Rectal smooth muscle tissue (tissue), 1 donor: Measurements from ENCODE around the gene UBTF.

ENCODE experiments used
- H3K27ac ChIP-seq: one replicate; pipeline ENCODE4 v1.7.0; 2013; ENCODE audit warnings: low read depth, low read length, inconsistent platforms
- H3K27me3 ChIP-seq: one replicate; pipeline ENCODE4 v1.7.0; 2013; ENCODE audit warnings: low read length; ENCODE audit not compliant: control insufficient read depth, insufficient read depth
- H3K36me3 ChIP-seq: one replicate; pipeline ENCODE4 v1.7.0; 2013; ENCODE audit warnings: low read length; ENCODE audit not compliant: control insufficient read depth, insufficient read depth
- H3K4me1 ChIP-seq: one replicate; pipeline ENCODE4 v1.7.0; 2013; ENCODE audit warnings: low read length; ENCODE audit not compliant: control insufficient read depth, insufficient read depth
- H3K4me3 ChIP-seq: one replicate; pipeline ENCODE4 v1.7.0; 2013; ENCODE audit warnings: low read length
- H3K9ac ChIP-seq: one replicate; pipeline ENCODE4 v1.7.0; 2013; ENCODE audit warnings: low read length

The UBTF gene

GRCh38 chr17:44178133-44178532 lies 41.3 kb downstream of the UBTF start:
- Histone ChIP-seq H3K4me3 (no peak overlapping the region), H3K36me3 (peaks cover 7% of the 10 kb centered on the region), H3K9ac (no peak overlapping the region), H3K27me3 (no peaks in the 10 kb centered on the region), H3K4me1 (no peaks in the 10 kb centered on the region), H3K27ac (no peak overlapping the region)

DNA sequence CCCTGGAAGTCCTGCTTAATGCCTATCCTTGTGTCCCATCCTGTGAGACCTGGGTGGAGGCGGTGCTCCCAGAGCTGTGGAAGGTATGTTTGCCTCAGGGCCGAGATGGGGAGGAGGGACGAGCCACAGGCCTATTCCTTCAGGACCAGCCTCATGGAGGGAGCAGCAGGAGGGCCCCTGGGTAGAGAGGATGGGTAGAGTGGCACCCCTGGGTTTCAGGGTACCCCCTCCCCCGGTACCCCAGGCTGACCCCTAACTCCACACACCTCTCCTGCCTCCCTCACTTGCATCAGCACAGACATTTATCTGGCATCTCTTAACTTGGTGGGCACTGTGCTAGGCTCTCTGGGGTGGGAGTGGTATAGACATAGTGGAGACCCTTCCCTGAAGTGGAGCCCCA lies 41.8 kb downstream of the UBTF start:
- H3K4me3 ChIP-seq, result no peak overlapping the region
- H3K27me3 ChIP-seq, result no peaks in the 10 kb centered on the region
- no peak overlapping the region for H3K9ac ChIP-seq
- no peaks in the 10 kb centered on the region for H3K4me1 ChIP-seq
- H3K27ac ChIP-seq, result no peak overlapping the region
- peaks cover 7% of the 10 kb centered on the region for H3K36me3 ChIP-seq

- Histone ChIP-seq H3K27ac (no peak overlapping the region), H3K27me3 (no peaks in the 10 kb centered on the region), H3K4me3 (no peak overlapping the region), H3K4me1 (no peaks in the 10 kb centered on the region), H3K36me3 (peaks cover 7% of the 10 kb centered on the region), H3K9ac (no peak overlapping the region)
Measured at GRCh38 chr17:44176671-44177501, 42.6 kb downstream of the UBTF start.

- H3K27me3 ChIP-seq, result no peaks in the 10 kb centered on the region
- H3K27ac ChIP-seq, result no peak overlapping the region
- no peak overlapping the region for H3K9ac ChIP-seq
- peaks cover 7% of the 10 kb centered on the region for H3K36me3 ChIP-seq
- H3K4me3 ChIP-seq, result no peak overlapping the region
- no peaks in the 10 kb centered on the region for H3K4me1 ChIP-seq
Measured at GRCh38 chr17:44176257-44176656, 43.2 kb downstream of the UBTF start.

DNA sequence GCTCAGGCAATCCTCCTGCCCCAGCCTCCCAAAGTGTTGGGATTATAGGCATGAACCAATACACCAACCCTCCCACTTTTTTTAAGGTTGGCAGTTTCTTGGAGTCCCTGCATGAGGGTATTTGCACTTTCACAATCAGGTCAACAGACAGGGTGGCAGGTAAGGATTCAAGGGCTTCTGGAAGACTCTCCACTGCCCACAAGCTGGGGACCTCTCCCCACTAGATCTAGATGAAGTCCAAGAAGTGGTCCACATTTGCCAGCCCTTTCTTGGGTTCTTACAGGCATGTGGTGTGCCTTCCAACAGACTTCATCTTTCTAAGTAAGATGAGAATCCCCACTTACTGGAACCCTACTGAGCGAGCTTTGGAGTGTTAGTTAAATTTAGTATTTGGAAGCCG lies 45.0 kb downstream of the UBTF start:
- Histone ChIP-seq H3K4me1 (peaks cover 7% of the 10 kb centered on the region), H3K4me3 (no peak overlapping the region), H3K27ac (no peak overlapping the region), H3K27me3 (no peaks in the 10 kb centered on the region), H3K36me3 (peaks cover 7% of the 10 kb centered on the region), H3K9ac (no peak overlapping the region)

DNA sequence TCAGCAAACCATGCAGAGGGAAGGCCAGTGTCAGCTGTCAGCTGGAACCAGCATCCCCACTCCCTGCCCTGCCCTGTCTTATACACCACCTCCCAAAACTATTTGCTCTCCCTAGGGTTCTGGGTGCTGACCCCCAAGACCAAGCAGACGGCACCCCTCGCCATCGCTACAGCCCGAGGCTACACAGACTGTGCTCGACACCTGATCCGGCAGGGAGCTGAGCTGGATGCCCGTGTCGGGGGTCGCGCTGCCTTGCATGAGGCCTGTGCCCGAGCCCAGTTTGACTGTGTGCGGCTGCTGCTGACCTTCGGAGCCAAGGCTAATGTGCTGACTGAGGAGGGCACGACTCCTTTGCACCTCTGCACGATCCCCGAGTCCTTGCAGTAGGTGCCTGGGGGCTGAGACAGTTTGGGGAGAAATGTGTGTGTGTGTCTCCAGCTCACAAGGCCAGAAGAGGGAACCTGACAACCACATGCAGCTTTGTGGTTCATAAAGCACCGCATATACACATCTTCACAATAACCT lies 47.5 kb downstream of the UBTF start:
- Histone ChIP-seq H3K4me1 (peaks cover 11% of the 10 kb centered on the region), H3K9ac (no peak overlapping the region), H3K4me3 (no peak overlapping the region), H3K36me3 (no peaks in the 10 kb centered on the region), H3K27me3 (no peaks in the 10 kb centered on the region), H3K27ac (no peak overlapping the region)

- peak within 1 kb of the TSS; percentile 24 for H3K9ac ChIP-seq
- no peaks in the 10 kb centered on the region for H3K27me3 ChIP-seq
- H3K27ac ChIP-seq, result peak within 1 kb of the TSS; percentile 83
- peaks cover 11% of the 10 kb centered on the region for H3K4me1 ChIP-seq
- peak within 1 kb of the TSS; percentile 62 for H3K4me3 ChIP-seq
- H3K36me3 ChIP-seq, result no peaks in the 10 kb centered on the region
Measured at GRCh38 chr17:44170499-44171201, 48.8 kb downstream of the UBTF start, which contains the start of gene ASB16. Gene ASB16, plus strand, starts transcription at chr17:44170704. Its CDS starts 86 bp downstream, at chr17:44170790.

DNA sequence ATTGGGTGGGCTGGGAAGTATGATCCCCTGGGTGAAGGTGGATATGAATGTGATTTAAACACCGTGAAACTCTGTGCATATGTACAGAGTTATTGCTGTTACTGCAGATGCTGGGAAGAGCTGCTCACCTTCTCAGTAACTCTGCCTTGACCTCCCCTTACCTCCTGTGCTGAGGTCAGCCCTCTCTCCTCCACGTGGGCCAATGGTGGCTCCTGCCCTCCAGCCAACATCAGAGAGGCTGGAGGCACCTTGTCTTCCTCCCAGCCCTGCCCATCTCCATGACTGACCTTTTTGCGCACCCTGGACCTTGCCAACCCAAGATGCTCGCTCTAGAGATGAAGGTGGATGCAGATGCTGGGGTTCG lies 49.4 kb downstream of the UBTF start:
- peaks cover 11% of the 10 kb centered on the region for H3K4me1 ChIP-seq
- H3K27me3 ChIP-seq, result no peaks in the 10 kb centered on the region
- peak overlapping the region; percentile 83 for H3K27ac ChIP-seq
- H3K36me3 ChIP-seq, result no peaks in the 10 kb centered on the region
- H3K9ac ChIP-seq, result no peak overlapping the region
- H3K4me3 ChIP-seq, result peak overlapping the region; percentile 62

GRCh38 chr17:44167181-44167861 lies 52.2 kb downstream of the UBTF start:
- Histone ChIP-seq H3K27me3 (no peaks in the 10 kb centered on the region), H3K27ac (no peak overlapping the region), H3K9ac (no peak overlapping the region), H3K4me3 (no peak overlapping the region), H3K36me3 (no peaks in the 10 kb centered on the region), H3K4me1 (peaks cover 11% of the 10 kb centered on the region)

GRCh38 chr17:44164476-44164875 lies 55.0 kb downstream of the UBTF start:
- no peak overlapping the region for H3K27ac ChIP-seq
- no peaks in the 10 kb centered on the region for H3K36me3 ChIP-seq
- no peaks in the 10 kb centered on the region for H3K27me3 ChIP-seq
- no peak overlapping the region for H3K4me3 ChIP-seq
- no peak overlapping the region for H3K9ac ChIP-seq
- peaks cover 4% of the 10 kb centered on the region for H3K4me1 ChIP-seq

- Histone ChIP-seq H3K4me1 (no peaks in the 10 kb centered on the region), H3K4me3 (no peak overlapping the region), H3K27me3 (no peaks in the 10 kb centered on the region), H3K9ac (no peak overlapping the region), H3K27ac (no peak overlapping the region), H3K36me3 (no peaks in the 10 kb centered on the region)
Measured at GRCh38 chr17:44159519-44160210, 59.8 kb downstream of the UBTF start.

GRCh38 chr17:44155488-44155887 lies 64.0 kb downstream of the UBTF start:
- no peaks in the 10 kb centered on the region for H3K4me1 ChIP-seq
- H3K36me3 ChIP-seq, result no peaks in the 10 kb centered on the region
- no peaks in the 10 kb centered on the region for H3K27me3 ChIP-seq

More at GRCh38 chr17:44155488-44155887, 64.0 kb downstream of the UBTF start:
- Histone ChIP-seq H3K4me3 (no peak overlapping the region), H3K27ac (no peak overlapping the region), H3K9ac (no peak overlapping the region)
